SK-N-SH (cell line): ENCODE measurements around the gene DUOX2.

Source experiments
- CTCF ChIP-seq: fragments of 200-600 bp; sonication (generic); IDR thresholded peaks from 2 replicates; pipeline ENCODE4 v1.6.1; 2017; ENCODE audit warnings: antibody characterized with exemption, mild to moderate bottlenecking, moderate library complexity
- MXI1 ChIP-seq: IDR thresholded peaks from 2 replicates; pipeline ENCODE4 v1.6.1; 2012; ENCODE audit warnings: mild to moderate bottlenecking, low read depth, low read length, improper control_type of control experiment
- RAD21 ChIP-seq: IDR thresholded peaks from 2 replicates; pipeline ENCODE4 v1.6.1; 2012; ENCODE audit warnings: mild to moderate bottlenecking, low read length
- TAF1 ChIP-seq: IDR thresholded peaks from 2 replicates; pipeline ENCODE4 v1.6.1; 2012; ENCODE audit warnings: low read depth, mild to moderate bottlenecking, low read length, moderate library complexity, borderline replicate concordance
- YY1 ChIP-seq: IDR thresholded peaks from 2 replicates; pipeline ENCODE4 v1.4.0; 2012; ENCODE audit warnings: low read depth, mild to moderate bottlenecking
- TF ChIP-seq, protein P1 (sequence below): IDR thresholded peaks from 2 replicates; pipeline ENCODE4 v1.4.0; 2012; ENCODE audit warnings: low read depth, borderline replicate concordance
- TF ChIP-seq, protein P2 (sequence below): IDR thresholded peaks from 2 replicates; pipeline ENCODE4 v1.4.0; 2012; ENCODE audit warnings: low read depth

- TF ChIP-seq, protein P1, sequence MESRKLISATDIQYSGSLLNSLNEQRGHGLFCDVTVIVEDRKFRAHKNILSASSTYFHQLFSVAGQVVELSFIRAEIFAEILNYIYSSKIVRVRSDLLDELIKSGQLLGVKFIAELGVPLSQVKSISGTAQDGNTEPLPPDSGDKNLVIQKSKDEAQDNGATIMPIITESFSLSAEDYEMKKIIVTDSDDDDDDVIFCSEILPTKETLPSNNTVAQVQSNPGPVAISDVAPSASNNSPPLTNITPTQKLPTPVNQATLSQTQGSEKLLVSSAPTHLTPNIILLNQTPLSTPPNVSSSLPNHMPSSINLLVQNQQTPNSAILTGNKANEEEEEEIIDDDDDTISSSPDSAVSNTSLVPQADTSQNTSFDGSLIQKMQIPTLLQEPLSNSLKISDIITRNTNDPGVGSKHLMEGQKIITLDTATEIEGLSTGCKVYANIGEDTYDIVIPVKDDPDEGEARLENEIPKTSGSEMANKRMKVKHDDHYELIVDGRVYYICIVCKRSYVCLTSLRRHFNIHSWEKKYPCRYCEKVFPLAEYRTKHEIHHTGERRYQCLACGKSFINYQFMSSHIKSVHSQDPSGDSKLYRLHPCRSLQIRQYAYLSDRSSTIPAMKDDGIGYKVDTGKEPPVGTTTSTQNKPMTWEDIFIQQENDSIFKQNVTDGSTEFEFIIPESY: no peak
- TF ChIP-seq RAD21: no peak
- no peak for TF ChIP-seq MXI1
- TF ChIP-seq, protein P2, sequence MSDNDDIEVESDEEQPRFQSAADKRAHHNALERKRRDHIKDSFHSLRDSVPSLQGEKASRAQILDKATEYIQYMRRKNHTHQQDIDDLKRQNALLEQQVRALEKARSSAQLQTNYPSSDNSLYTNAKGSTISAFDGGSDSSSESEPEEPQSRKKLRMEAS: no peak
- no peak for TF ChIP-seq CTCF
- no peak for TF ChIP-seq YY1
- no peak for TF ChIP-seq TAF1
These were observed 49.5 kb upstream of the DUOX2 start for GRCh38 chr15:45163508-45163856.
